Endothelial cell of umbilical vein (primary cell): ENCODE data around the gene IPPK. TPM values are rescaled to one million over a fixed set of nuclear protein-coding genes. Genes with fewer than 3 reads are reported as not detected.

ENCODE experiments used
- BruUV-seq: library from RNA; stranded (reverse); fragments of 400-500 nt; replicated peaks from 2 replicates; lab custom pipeline; 2021; lab: Mats Ljungman, UMichigan
- CTCF ChIA-PET: fragments of 300-600, 350-600 bp; sonication (Branson Sonifier 250); formaldehyde crosslinking; loops from one replicate; lab custom pipeline; 2021; ENCODE audit warnings: antibody characterized with exemption, inconsistent platforms; lab: Charles Lee
- POLR2A ChIA-PET: fragments of 300-600, 350-600 bp; sonication (Branson Sonifier 250); formaldehyde crosslinking; loops from one replicate; lab custom pipeline; 2021; ENCODE audit warnings: antibody characterized with exemption, inconsistent platforms; lab: Charles Lee
- DNase-seq: peaks from one replicate; pipeline ENCODE4 v3.0.0-alpha.2; 2011; ENCODE audit warnings: low read depth, low spot score
- FAIRE-seq: peaks from 2 replicates; lab custom pipeline; 2011; peaks lifted over from hg19 to GRCh38; lab: Jason Lieb, UNC
- H2AFZ ChIP-seq: 2 replicates; pipeline ENCODE4 v1.6.0; 2012; ENCODE audit warnings: low read depth, low read length, control low read depth, inconsistent platforms
- H3K27ac ChIP-seq: 2 replicates; pipeline ENCODE4 v1.5.1; 2011; ENCODE audit warnings: low read depth, mild to moderate bottlenecking, control low read depth, low read length, moderate library complexity; ENCODE audit not compliant: insufficient read depth
- H3K27me3 ChIP-seq, 2 experiments: 2 replicates each; pipeline versions ENCODE4 v1.6.0 to v1.6.1; 2011; ENCODE audit warnings: low read length in 2 of 2, mixed read lengths in 1 of 2; ENCODE audit not compliant: control insufficient read depth in 2 of 2, insufficient read depth in 2 of 2
- H3K36me3 ChIP-seq, 2 experiments: 2 replicates in 1 of 2; 3 replicates in 1 of 2; pipeline ENCODE4 v1.5.1; 2011; ENCODE audit warnings: low read length in 2 of 2, mild to moderate bottlenecking in 1 of 2, moderate library complexity in 1 of 2; ENCODE audit not compliant: control insufficient read depth in 2 of 2, insufficient read depth in 2 of 2; ENCODE audit errors: extremely low read depth in 1 of 2
- H3K4me1 ChIP-seq: 3 replicates; pipeline ENCODE4 v1.5.1; 2011; ENCODE audit warnings: mild to moderate bottlenecking, low read length; ENCODE audit not compliant: control insufficient read depth, insufficient read depth; ENCODE audit errors: extremely low read depth
- H3K4me2 ChIP-seq: 2 replicates; pipeline ENCODE4 v1.6.1; 2011; ENCODE audit warnings: low read length, control low read depth, mixed read lengths; ENCODE audit not compliant: insufficient read depth
- H3K4me3 ChIP-seq, 3 experiments: fragments of 200-600 bp in 1 of 3; sonication (generic), shearing (Covaris generic) in 1 of 3; replicated peaks in 1 of 3; 2 replicates each; pipeline ENCODE4 v1.5.1; 2011 to 2016; ENCODE audit warnings: control low read depth in 3 of 3, low read length in 3 of 3, mild to moderate bottlenecking in 2 of 3, inconsistent platforms in 1 of 3, low read depth in 1 of 3, moderate library complexity in 1 of 3; ENCODE audit not compliant: insufficient read depth in 1 of 3
- H3K79me2 ChIP-seq: 2 replicates; pipeline ENCODE4 v1.6.0; 2012; ENCODE audit warnings: low read length, inconsistent platforms; ENCODE audit not compliant: control insufficient read depth, insufficient read depth
- H3K9ac ChIP-seq: replicated peaks from 2 replicates; pipeline ENCODE3; 2011; ENCODE audit warnings: low read length, control low read depth; ENCODE audit not compliant: insufficient read depth; ENCODE audit errors: extremely low read depth
- H3K9me1 ChIP-seq: replicated peaks from 3 replicates; pipeline ENCODE4 v1.6.0; 2011; ENCODE audit warnings: mild to moderate bottlenecking, low read length; ENCODE audit not compliant: control insufficient read depth, insufficient read depth; ENCODE audit errors: extremely low read depth
- H3K9me3 ChIP-seq: replicated peaks from 2 replicates; pipeline ENCODE4 v1.5.1; 2012; ENCODE audit warnings: low read length, inconsistent platforms; ENCODE audit not compliant: control insufficient read depth, insufficient read depth
- H4K20me1 ChIP-seq: replicated peaks from 2 replicates; pipeline ENCODE3; 2011; ENCODE audit warnings: mild to moderate bottlenecking, low read length; ENCODE audit not compliant: control insufficient read depth, insufficient read depth; ENCODE audit errors: extremely low read depth
- EZH2 ChIP-seq: IDR thresholded peaks from 2 replicates; pipeline ENCODE4 v1.6.1; 2012; ENCODE audit warnings: borderline replicate concordance, low read depth, mild to moderate bottlenecking, moderate library complexity, low read length, inconsistent platforms; ENCODE audit not compliant: severe bottlenecking
- FOS ChIP-seq: IDR thresholded peaks from 2 replicates; pipeline ENCODE4 v1.6.1; 2011; ENCODE audit warnings: mild to moderate bottlenecking, low read length, moderate library complexity, borderline replicate concordance; ENCODE audit not compliant: insufficient read depth
- GATA2 ChIP-seq: IDR thresholded peaks from 2 replicates; pipeline ENCODE4 v1.7.0; 2011; ENCODE audit warnings: low read depth, mild to moderate bottlenecking, moderate library complexity, mixed read lengths, low read length; ENCODE audit not compliant: insufficient read length, insufficient read depth
- JUN ChIP-seq: IDR thresholded peaks from 2 replicates; pipeline ENCODE4 v1.6.1; 2011; ENCODE audit warnings: borderline replicate concordance, low read depth; ENCODE audit not compliant: insufficient read length, insufficient read depth
- MYC ChIP-seq: IDR thresholded peaks from one replicate; pipeline ENCODE4 v1.6.1; 2011; ENCODE audit warnings: mild to moderate bottlenecking, low read depth, low read length
- POLR2A ChIP-seq: IDR thresholded peaks from 2 replicates; pipeline ENCODE4 v1.6.1; 2012; ENCODE audit warnings: low read depth, mild to moderate bottlenecking, control low read depth, low read length
- POLR2AphosphoS5 ChIP-seq: IDR thresholded peaks from 2 replicates; pipeline ENCODE4 v1.6.1; 2012; ENCODE audit warnings: low read depth, mild to moderate bottlenecking, control low read depth, low read length, moderate library complexity; ENCODE audit not compliant: insufficient read depth
- dilution Hi-C: fragments of 300-500 bp; cut with MboI; formaldehyde crosslinking; loops from one replicate; pipeline ENCODE4 v1.15.0; 2019; ENCODE audit warnings: low sequenced_read_pairs; ENCODE audit not compliant: extremely low pct_ligation_motif_present
- intact Hi-C: fragments of 100-400 bp; cut with micrococcal nuclease; formaldehyde crosslinking; loops from one replicate; pipeline ENCODE4 v1.10.0; 2022
- polyA plus RNA-seq, 4 experiments: library from polyadenylated mRNA; depleted of rRNA in 3 of 4; stranded (reverse) in 3 of 4; unstranded in 1 of 4; fragments of >200 nt; gene quantifications; 2 replicates each; pipeline versions ENCODE4 v1.2.1 to v1.2.3, GENCODE V29; 2011 to 2012; ENCODE audit warnings: missing spikeins in 1 of 4
- total RNA-seq: library from RNA; stranded (reverse); gene quantifications from 2 replicates; pipeline ENCODE4 v1.2.3, GENCODE V29; 2021
- TF ChIP-seq, protein P1 (sequence below): IDR thresholded peaks from 2 replicates; pipeline ENCODE4 v1.6.1; 2011; ENCODE audit not compliant: insufficient read depth, insufficient read length
- TF ChIP-seq, protein P2 (sequence below), 2 donors: IDR thresholded peaks; 1 replicate in 1 of 2; 2 replicates in 1 of 2; pipeline ENCODE4 v1.5.1; 2011; ENCODE audit warnings: low read length in 2 of 2, mild to moderate bottlenecking in 2 of 2, moderate library complexity in 2 of 2, control low read depth in 1 of 2, inconsistent platforms in 1 of 2, low read depth in 1 of 2; ENCODE audit not compliant: insufficient read depth in 1 of 2; ENCODE audit errors: extremely low read depth in 1 of 2

IPPK gene
- total and polyA plus RNA-seq, 2 donors (not counting 3 experiments of a cell fraction or from before 2014, with no cell fraction given) = 14.0 to 28.0 TPM

DNA sequence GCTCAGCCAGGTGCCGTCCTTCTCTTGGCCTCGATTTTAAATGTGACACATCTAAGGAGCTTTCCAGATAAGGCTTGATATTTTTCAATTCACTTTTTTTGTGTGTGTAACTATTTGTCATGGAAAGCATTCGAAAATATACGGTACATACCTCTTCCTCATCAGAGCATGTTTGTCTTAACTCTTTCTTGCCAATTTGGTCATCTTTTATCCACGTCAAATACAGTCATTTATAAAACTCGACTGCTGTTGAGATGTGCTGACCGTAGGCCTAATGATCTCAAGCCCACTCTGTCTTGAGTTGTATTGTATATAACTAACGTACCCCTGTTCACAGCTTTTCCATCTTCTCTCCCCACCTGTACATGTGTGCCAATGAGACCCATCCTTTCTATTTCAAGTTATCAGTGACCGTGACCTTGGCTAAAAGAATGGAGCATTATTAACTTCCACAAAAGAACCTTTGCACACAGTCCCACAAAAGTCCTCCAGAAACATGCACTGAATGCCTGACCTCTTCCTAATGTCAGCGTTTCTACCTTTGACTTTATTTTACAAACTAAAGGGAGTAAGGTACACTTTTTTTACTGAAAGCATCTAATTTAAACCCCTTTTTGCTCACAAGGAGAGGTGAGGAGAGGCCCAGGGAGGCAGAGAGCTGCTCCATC, 61.6 kb downstream of the IPPK start:
- ChIA-PET POLR2A (no interaction called here), CTCF (interaction anchor here (0.6 to 1.3 kb wide), 3 partner anchors 8 to 183 kb away, joined by 3 read pairs; no protein-coding TSS in a partner anchor)
- no peaks in the 10 kb centered on the region for H3K4me1 ChIP-seq
- no peaks in the 10 kb centered on the region for H3K9me1 ChIP-seq
- H3K9ac ChIP-seq = no peak overlapping the region
- H2AFZ ChIP-seq = no peak overlapping the region
- intact Hi-C loops (no loop called here), dilution Hi-C loops (no loop called here)
- no peaks in the 10 kb centered on the region for H3K27me3 ChIP-seq
- no peak for FAIRE-seq
- peaks cover 3 to 9% of the 10 kb centered on the region in 2 experiments for H3K36me3 ChIP-seq
- H3K79me2 ChIP-seq = no peaks in the 10 kb centered on the region
- TF ChIP-seq POLR2A (no peak), MYC (no peak), FOS (no peak), JUN (no peak), POLR2AphosphoS5 (no peak), GATA2 (no peak), EZH2 (no peak)
- TF ChIP-seq, protein P1, sequence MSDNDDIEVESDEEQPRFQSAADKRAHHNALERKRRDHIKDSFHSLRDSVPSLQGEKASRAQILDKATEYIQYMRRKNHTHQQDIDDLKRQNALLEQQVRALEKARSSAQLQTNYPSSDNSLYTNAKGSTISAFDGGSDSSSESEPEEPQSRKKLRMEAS = no peak
- TF ChIP-seq, protein P2, sequence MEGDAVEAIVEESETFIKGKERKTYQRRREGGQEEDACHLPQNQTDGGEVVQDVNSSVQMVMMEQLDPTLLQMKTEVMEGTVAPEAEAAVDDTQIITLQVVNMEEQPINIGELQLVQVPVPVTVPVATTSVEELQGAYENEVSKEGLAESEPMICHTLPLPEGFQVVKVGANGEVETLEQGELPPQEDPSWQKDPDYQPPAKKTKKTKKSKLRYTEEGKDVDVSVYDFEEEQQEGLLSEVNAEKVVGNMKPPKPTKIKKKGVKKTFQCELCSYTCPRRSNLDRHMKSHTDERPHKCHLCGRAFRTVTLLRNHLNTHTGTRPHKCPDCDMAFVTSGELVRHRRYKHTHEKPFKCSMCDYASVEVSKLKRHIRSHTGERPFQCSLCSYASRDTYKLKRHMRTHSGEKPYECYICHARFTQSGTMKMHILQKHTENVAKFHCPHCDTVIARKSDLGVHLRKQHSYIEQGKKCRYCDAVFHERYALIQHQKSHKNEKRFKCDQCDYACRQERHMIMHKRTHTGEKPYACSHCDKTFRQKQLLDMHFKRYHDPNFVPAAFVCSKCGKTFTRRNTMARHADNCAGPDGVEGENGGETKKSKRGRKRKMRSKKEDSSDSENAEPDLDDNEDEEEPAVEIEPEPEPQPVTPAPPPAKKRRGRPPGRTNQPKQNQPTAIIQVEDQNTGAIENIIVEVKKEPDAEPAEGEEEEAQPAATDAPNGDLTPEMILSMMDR (IDR thresholded peaks at IDR 0.05; ENCODE audit: extremely low read depth in 1 of 2, insufficient read depth in 1 of 2, low read depth in 1 of 2, low read length in 2 of 2) = no peak
- BruUV-seq = no TSS peak
- no peak overlapping the region for H3K4me3 ChIP-seq
- H3K9me3 ChIP-seq = no peaks in the 10 kb centered on the region
- H3K27ac ChIP-seq = no peak overlapping the region
- no peak overlapping the region for H3K4me2 ChIP-seq
- no peaks in the 10 kb centered on the region for H4K20me1 ChIP-seq
- no peak for DNase-seq
